CD4-positive, alpha-beta memory T cell (primary cell): ENCODE results near the gene OTUB2. TPM values are rescaled to one million over a fixed set of nuclear protein-coding genes. Genes with fewer than 3 reads are reported as not detected.
A peak's percentile ranks its signal among the peaks of the same experiment; 100 is the strongest.
"Not testable (repeated sequence)": the region's sequence is repeated elsewhere in the genome, so short reads cannot be mapped to it uniquely, and the experiment has no call there.

Experiments
- CTCF ChIA-PET: fragments of 350-600 bp; sonication (Branson Sonifier 250); formaldehyde crosslinking; loops from one replicate; lab custom pipeline; 2021; ENCODE audit warnings: inconsistent platforms; ENCODE audit not compliant: partially characterized antibody; lab: Charles Lee
- POLR2A ChIA-PET: fragments of 350-600 bp; sonication (Branson Sonifier 250); formaldehyde crosslinking; loops from one replicate; lab custom pipeline; 2021; ENCODE audit not compliant: partially characterized antibody; lab: Charles Lee
- DNase-seq, 5 donors: peaks; one replicate each; pipeline versions ENCODE4 v3.0.0 to v3.0.0-alpha.2; 2020 to 2022; ENCODE audit warnings: mixed read lengths in 1 of 5
- H3K27ac ChIP-seq: one replicate; pipeline ENCODE4 v1.7.0; 2013; ENCODE audit warnings: low read depth, low read length
- H3K27me3 ChIP-seq: 2 replicates; pipeline ENCODE4 v1.7.0; 2013; ENCODE audit warnings: mild to moderate bottlenecking, low read length, moderate library complexity; ENCODE audit not compliant: insufficient read depth
- H3K36me3 ChIP-seq: 2 replicates; pipeline ENCODE4 v1.7.0; 2013; ENCODE audit warnings: mild to moderate bottlenecking, low read length, moderate library complexity; ENCODE audit not compliant: insufficient read depth
- H3K4me1 ChIP-seq: 2 replicates; pipeline ENCODE4 v1.7.0; 2013; ENCODE audit warnings: mild to moderate bottlenecking, low read length, moderate library complexity; ENCODE audit not compliant: insufficient read depth
- H3K4me3 ChIP-seq, 2 donors: one replicate each; pipeline ENCODE4 v1.7.0; 2013; ENCODE audit warnings: low read length in 2 of 2, mild to moderate bottlenecking in 1 of 2
- H3K9me3 ChIP-seq, 2 donors: one replicate each; pipeline ENCODE4 v1.7.0; 2013; ENCODE audit warnings: low read length in 2 of 2, control low read depth in 1 of 2; ENCODE audit not compliant: control insufficient read depth in 1 of 2
- H3K27ac Mint-ChIP-seq, 7 donors: one replicate each; pipeline ENCODE4 v1.8.0; 2020 to 2021; ENCODE audit warnings: mixed read lengths in 7 of 7, mild to moderate bottlenecking in 6 of 7, inconsistent platforms in 3 of 7, moderate library complexity in 3 of 7
- H3K27me3 Mint-ChIP-seq, 2 donors: one replicate each; pipeline ENCODE4 v1.8.0; 2020 to 2021; ENCODE audit warnings: mixed read lengths in 2 of 2
- H3K36me3 Mint-ChIP-seq, 2 donors: one replicate each; pipeline ENCODE4 v1.8.0; 2020 to 2021; ENCODE audit warnings: mixed read lengths in 2 of 2, inconsistent platforms in 1 of 2, mild to moderate bottlenecking in 1 of 2
- H3K4me1 Mint-ChIP-seq, 4 donors: one replicate each; pipeline ENCODE4 v1.8.0; 2020 to 2021; ENCODE audit warnings: mixed read lengths in 4 of 4, mild to moderate bottlenecking in 1 of 4
- H3K4me3 Mint-ChIP-seq, 8 donors: one replicate each; pipeline ENCODE4 v1.8.0; 2020 to 2021; ENCODE audit warnings: mixed read lengths in 8 of 8, mild to moderate bottlenecking in 7 of 8, moderate library complexity in 6 of 8, inconsistent platforms in 3 of 8
- H3K9me3 Mint-ChIP-seq, 8 donors: one replicate each; pipeline ENCODE4 v1.8.0; 2020 to 2021; ENCODE audit warnings: mixed read lengths in 8 of 8, mild to moderate bottlenecking in 5 of 8, inconsistent platforms in 3 of 8, moderate library complexity in 1 of 8
- intact Hi-C: fragments of 100-400 bp; cut with micrococcal nuclease; formaldehyde crosslinking; loops from one replicate; pipeline ENCODE4 v1.15.1; 2023
- polyA plus RNA-seq, 2 donors: library from polyadenylated mRNA; unstranded; fragments of 300-500 nt; fragmentation: Illumina TruSeq; gene quantifications; one replicate each; pipeline ENCODE4 v1.2.3, GENCODE V29; 2021
- total RNA-seq, 2 experiments: library from RNA; stranded (reverse); gene quantifications; one replicate each; pipeline ENCODE4 v1.2.3, GENCODE V29; 2021

OTUB2 gene
- total and polyA plus RNA-seq, 4 experiments from 2014 or later, result 0.19 to 1.1 (median 0.54) TPM

DNA sequence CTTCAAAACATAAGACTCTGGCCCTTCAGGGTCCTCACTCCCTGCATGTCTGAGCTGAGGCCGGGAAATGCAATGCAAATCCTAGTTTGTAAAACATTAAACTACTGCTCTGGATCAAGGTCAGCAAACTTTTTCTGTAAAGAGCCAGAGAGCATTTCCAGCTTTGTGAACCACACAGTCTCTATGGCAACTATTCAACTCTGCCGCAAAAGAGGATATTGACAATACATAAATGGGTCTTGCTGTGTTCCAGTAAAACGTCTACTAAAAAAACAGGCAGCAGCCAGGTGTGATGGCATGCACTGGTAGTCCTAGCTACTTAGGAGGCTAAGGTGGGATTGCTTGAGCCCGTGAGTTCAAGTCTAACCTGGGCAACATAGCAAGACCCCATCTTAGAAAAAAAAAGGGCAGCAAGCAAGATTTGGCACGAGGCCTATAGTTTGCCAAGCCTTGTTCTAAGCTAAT is 32.6 kb downstream of the OTUB2 start:
- intact Hi-C loops, result loop anchor here (2.0 kb wide), 1 partner anchor 46 kb away; no protein-coding TSS in a partner anchor
- POLR2A ChIA-PET, result interaction anchor here (2.1 kb wide), 1 partner anchor 22 kb away, joined by 8 read pairs; the partner anchor contains the start of genes DDX24 and IFI27L1
- no peak for DNase-seq

DNA sequence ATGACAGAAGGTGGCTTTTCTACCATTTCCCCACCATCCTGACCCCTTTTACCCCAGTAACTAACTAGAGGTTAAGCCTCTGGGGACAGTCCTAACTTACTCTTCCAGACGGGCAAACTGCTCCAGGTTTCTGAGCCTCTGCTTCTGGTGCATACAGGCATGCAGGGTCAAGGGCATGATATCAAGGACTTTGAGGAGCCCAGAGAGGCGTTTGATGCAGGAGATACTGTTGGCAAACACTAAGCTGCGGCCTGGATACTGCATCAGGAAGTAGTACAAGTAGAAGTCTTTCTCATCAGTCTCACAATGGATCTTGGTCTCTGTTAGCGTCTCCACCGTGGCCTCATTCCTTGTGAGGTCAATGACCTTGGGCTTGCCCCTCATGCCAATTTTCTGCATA is 33.9 kb downstream of the OTUB2 start:
- Histone ChIP-seq H3K27ac (no peak overlapping the region), H3K36me3 (peaks cover 76% of the 10 kb centered on the region), H3K4me1 (peaks cover 64% of the 10 kb centered on the region), H3K9me3 (no peaks in the 10 kb centered on the region), H3K4me3 (no peak overlapping the region), H3K27me3 (no peaks in the 10 kb centered on the region)
- CTCF ChIA-PET, result no interaction called here
- H3K27ac Mint-ChIP-seq, result peak overlapping the region in 1 of 7 donors; percentile 63
- H3K27me3 Mint-ChIP-seq, result no peaks in the 10 kb centered on the region
- peaks cover 54 to 96% (median 76%) of the 10 kb centered on the region in 4 donors for H3K4me1 Mint-ChIP-seq
- intact Hi-C loops, result loop anchor here (2.0 kb wide), 1 partner anchor 45 kb away; no protein-coding TSS in a partner anchor
- no peak overlapping the region for H3K4me3 Mint-ChIP-seq
- H3K36me3 Mint-ChIP-seq, result peaks cover 66 to 93% of the 10 kb centered on the region in 2 donors
- H3K9me3 Mint-ChIP-seq, result peaks cover 0 to 2% (median 0%) of the 10 kb centered on the region in 8 donors
- DNase-seq, result no peak
- POLR2A ChIA-PET, result no interaction called here

More for the DNA sequence above, 32.6 kb downstream of the OTUB2 start:
- no peaks in the 10 kb centered on the region for H3K9me3 ChIP-seq
- Mint-ChIP-seq H3K4me1 (peaks cover 52 to 98% (median 70%) of the 10 kb centered on the region in 4 donors), H3K4me3 (peak overlapping the region in 2 of 8 donors; percentile 2 to 48), H3K27ac (peak overlapping the region in 6 of 7 donors; percentile 14 to 48 (median 26)), H3K9me3 (peaks cover 0 to 2% (median 0%) of the 10 kb centered on the region in 8 donors), H3K27me3 (no peaks in the 10 kb centered on the region), H3K36me3 (peaks cover 79 to 97% of the 10 kb centered on the region in 2 donors)
- peaks cover 88% of the 10 kb centered on the region for H3K36me3 ChIP-seq
- peaks cover 54% of the 10 kb centered on the region for H3K4me1 ChIP-seq
- CTCF ChIA-PET, result interaction anchor here (1.0 to 1.7 kb wide), 4 partner anchors 23 to 74 kb away, joined by 3 to 5 read pairs (median 4); no protein-coding TSS in a partner anchor
- H3K4me3 ChIP-seq, result no peak overlapping the region
- no peak overlapping the region for H3K27ac ChIP-seq
- H3K27me3 ChIP-seq, result no peaks in the 10 kb centered on the region

DNA sequence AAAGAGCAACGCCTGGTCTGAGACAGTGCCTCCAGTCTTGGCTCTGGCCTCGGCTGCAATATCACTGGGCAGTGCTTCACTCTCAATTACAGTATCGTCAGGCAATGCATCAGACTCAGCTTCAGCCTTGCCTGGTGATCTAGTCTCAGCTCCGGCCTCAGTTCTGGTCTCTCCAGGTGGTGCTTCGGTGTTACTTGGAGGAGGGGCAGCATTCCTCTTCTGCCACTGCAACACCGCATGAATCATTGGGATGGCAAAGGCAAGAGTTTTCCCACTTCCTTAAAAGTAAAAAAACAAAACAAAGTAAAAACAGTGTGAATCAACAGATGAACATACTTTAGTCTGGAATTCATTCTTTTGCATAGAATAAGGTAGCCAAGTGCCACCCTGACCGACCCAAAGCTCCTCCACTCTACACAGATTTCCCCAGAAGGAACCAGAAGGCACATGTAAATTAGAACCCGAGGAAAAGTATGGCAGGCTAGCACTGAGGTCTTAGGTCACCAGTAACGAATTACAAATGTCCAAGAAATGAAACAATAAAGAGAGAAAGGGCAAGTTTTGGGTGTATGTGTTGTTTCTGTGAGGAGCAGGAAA is 36.3 kb downstream of the OTUB2 start:
- Histone ChIP-seq H3K36me3 (peaks cover 53% of the 10 kb centered on the region), H3K4me1 (peaks cover 74% of the 10 kb centered on the region), H3K4me3 (no peak overlapping the region), H3K27ac (no peak overlapping the region), H3K9me3 (no peaks in the 10 kb centered on the region), H3K27me3 (no peaks in the 10 kb centered on the region)
- ChIA-PET POLR2A (no interaction called here), CTCF (interaction anchor here (2.9 kb wide), 1 partner anchor 26 kb away, joined by 9 read pairs; no protein-coding TSS in a partner anchor)
- Mint-ChIP-seq H3K36me3 (peaks cover 62 to 89% of the 10 kb centered on the region in 2 donors), H3K4me1 (peaks cover 62 to 96% (median 81%) of the 10 kb centered on the region in 4 donors), H3K27ac (peak overlapping the region in 3 of 7 donors; percentile 59 to 86 (median 76)), H3K4me3 (no peak overlapping the region), H3K27me3 (no peaks in the 10 kb centered on the region), H3K9me3 (peaks cover 0 to 6% (median 0%) of the 10 kb centered on the region in 8 donors)
- intact Hi-C loops, result no loop called here
- no peak for DNase-seq

DNA sequence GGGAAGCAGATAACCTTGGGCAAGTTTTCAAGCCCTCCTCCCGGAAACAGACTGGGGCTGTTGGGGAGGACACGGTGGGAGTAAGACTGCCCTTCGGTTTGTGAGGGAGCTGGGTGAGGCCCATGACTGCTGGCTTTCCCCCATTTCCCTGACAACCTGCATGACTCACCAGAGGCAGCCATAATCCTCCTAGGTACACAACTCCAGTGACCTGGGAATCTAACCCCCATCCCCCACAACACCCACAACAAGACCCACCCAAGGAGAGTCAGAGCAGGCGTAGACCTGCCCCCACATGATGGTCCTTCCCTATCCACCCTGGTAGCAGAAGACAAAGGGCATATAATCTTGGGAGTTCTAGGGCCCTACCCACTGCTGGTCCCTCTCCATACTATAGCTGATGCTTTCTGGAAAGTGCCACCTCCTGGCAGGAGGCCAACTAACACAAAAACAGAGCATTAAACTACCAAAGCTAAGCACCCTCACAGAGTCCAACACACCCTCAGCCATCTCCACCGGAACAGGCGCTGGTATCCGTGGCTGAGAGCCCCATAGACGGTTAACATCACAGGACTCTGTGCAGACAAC is 40.0 kb downstream of the OTUB2 start:
- CTCF ChIA-PET, result interaction anchor here (1.2 to 1.5 kb wide), 2 partner anchors 24 to 115 kb away, joined by 3 to 4 read pairs; no protein-coding TSS in a partner anchor
- Mint-ChIP-seq H3K4me1 (peaks cover 75 to 96% (median 85%) of the 10 kb centered on the region in 4 donors), H3K9me3 (peaks cover 0 to 25% (median 10%) of the 10 kb centered on the region in 8 donors), H3K27me3 (no peaks in the 10 kb centered on the region), H3K4me3 (peak overlapping the region in 5 of 8 donors; percentile 23 to 85 (median 41)), H3K27ac (peak overlapping the region in 6 of 7 donors; percentile 12 to 84 (median 56)), H3K36me3 (peaks cover 65 to 86% of the 10 kb centered on the region in 2 donors)
- Histone ChIP-seq H3K36me3 (peaks cover 15% of the 10 kb centered on the region), H3K27me3 (no peaks in the 10 kb centered on the region), H3K27ac (no peak overlapping the region), H3K4me3 (no peak overlapping the region), H3K4me1 (peaks cover 53% of the 10 kb centered on the region), H3K9me3 (no peaks in the 10 kb centered on the region)
- intact Hi-C loops, result no loop called here
- POLR2A ChIA-PET, result interaction anchor here (1.3 to 3.4 kb wide), 2 partner anchors 13 to 15 kb away, joined by 3 to 11 read pairs; partner anchors contain the start of genes DDX24 and IFI27L1
- no peak for DNase-seq

DNA sequence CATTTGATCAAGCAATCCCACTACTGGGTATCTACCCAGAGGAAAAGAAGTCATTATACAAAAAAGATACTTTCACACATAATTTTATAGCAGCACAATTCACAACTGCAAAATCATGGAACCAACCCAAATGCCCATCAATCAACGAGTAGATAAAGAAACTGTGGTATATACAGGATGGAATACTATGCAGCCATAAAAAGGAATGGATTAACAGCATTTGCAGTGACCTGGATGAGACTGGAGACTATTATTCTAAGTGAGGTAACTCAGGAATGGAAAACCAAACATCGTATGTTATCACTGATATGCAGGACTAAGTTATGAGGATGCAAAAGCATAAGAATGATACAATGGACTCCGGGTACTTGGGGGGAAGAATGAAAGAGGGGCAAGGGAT is 45.9 kb downstream of the OTUB2 start:
- H3K9me3 ChIP-seq, DNase-seq, H3K4me3 ChIP-seq, intact Hi-C loops, H3K27ac Mint-ChIP-seq, POLR2A ChIA-PET, H3K27ac ChIP-seq, H3K27me3 ChIP-seq, H3K36me3 ChIP-seq, H3K27me3 Mint-ChIP-seq, CTCF ChIA-PET: not testable (repeated sequence)
- peaks cover 8 to 44% (median 29%) of the 10 kb centered on the region in 8 donors for H3K9me3 Mint-ChIP-seq
- H3K36me3 Mint-ChIP-seq, result peaks cover 74 to 76% of the 10 kb centered on the region in 2 donors
- H3K4me1 ChIP-seq, result peaks cover 58% of the 10 kb centered on the region
- H3K4me3 Mint-ChIP-seq, result peak overlapping the region in 5 of 8 donors; percentile 0 to 49 (median 14)
- H3K4me1 Mint-ChIP-seq, result peaks cover 56 to 84% (median 72%) of the 10 kb centered on the region in 4 donors

DNA sequence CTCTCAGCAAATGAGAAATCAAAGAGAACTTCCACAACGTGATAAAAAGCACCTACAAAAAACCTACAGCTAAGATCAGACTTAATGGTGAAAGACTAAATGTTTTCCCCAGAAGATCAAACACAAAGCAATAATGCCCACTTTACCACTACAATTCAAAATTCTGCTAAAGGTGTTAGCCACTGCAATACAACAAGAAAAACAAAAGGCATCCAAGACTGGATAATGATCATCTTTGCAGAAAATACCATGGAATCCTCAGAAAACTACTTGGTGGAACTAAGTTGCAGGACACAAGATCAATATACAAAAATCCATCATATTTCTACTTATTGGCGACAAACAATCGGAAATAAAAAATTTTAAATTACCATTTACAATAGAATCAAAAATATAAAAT is 48.4 kb downstream of the OTUB2 start:
- H3K36me3 ChIP-seq, result peaks cover 29% of the 10 kb centered on the region
- DNase-seq, result no peak
- Mint-ChIP-seq H3K4me3 (peak overlapping the region; percentile 7 to 85 (median 58)), H3K36me3 (peaks cover 75 to 82% of the 10 kb centered on the region in 2 donors), H3K4me1 (peaks cover 55 to 84% (median 70%) of the 10 kb centered on the region in 4 donors), H3K9me3 (peaks cover 8 to 32% (median 22%) of the 10 kb centered on the region in 8 donors), H3K27ac (no peak overlapping the region), H3K27me3 (no peaks in the 10 kb centered on the region)
- no peak overlapping the region for H3K4me3 ChIP-seq
- CTCF ChIA-PET, result interaction anchor here (0.6 kb wide), 1 partner anchor 1454 kb away, joined by 3 read pairs; no protein-coding TSS in a partner anchor
- no peaks in the 10 kb centered on the region for H3K27me3 ChIP-seq
- no peak overlapping the region for H3K27ac ChIP-seq
- peaks cover 0 to 5% of the 10 kb centered on the region in 2 donors for H3K9me3 ChIP-seq
- intact Hi-C loops, result no loop called here
- peaks cover 69% of the 10 kb centered on the region for H3K4me1 ChIP-seq
- POLR2A ChIA-PET, result interaction anchor here (1.3 kb wide), 2 partner anchors 10 to 21 kb away, joined by 3 read pairs; no protein-coding TSS in a partner anchor
